B cell (primary cell): Measurements from ENCODE around the gene HSD11B1.

ENCODE experiments used
- EZH2 ChIP-seq: IDR thresholded peaks from 2 replicates; pipeline ENCODE4 v1.6.1; 2012; ENCODE audit warnings: borderline replicate concordance, low read depth, mild to moderate bottlenecking, moderate library complexity, low read length; ENCODE audit not compliant: insufficient read depth, poor library complexity, severe bottlenecking
- TF ChIP-seq, protein P1 (sequence below): fragments of 200-600 bp; IDR thresholded peaks from one replicate; pipeline ENCODE4 v1.8.0; 2022; ENCODE audit warnings: antibody characterized with exemption, mild to moderate bottlenecking

DNA sequence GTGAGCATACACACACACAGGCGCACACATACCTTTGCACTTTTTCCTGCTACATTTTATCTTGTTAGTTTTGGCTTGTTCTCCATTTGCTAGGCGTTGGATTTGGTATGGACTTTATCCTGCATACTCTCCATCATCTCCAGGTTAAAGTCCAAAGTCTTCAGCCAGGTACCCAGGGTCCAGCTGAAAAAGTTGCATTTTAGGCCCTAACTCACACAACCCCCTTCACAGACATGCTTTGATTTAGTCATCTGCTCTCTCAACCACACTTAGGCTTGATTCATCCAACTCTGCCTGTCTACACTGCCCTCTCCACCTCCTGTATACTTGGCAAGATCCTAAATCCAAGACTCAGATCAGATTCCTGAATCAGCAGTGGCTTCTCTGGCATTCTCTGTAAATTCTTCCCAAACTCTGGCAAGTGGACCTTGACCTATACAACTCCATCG is 41.7 kb upstream of the HSD11B1 start:
- TF ChIP-seq, protein P1, sequence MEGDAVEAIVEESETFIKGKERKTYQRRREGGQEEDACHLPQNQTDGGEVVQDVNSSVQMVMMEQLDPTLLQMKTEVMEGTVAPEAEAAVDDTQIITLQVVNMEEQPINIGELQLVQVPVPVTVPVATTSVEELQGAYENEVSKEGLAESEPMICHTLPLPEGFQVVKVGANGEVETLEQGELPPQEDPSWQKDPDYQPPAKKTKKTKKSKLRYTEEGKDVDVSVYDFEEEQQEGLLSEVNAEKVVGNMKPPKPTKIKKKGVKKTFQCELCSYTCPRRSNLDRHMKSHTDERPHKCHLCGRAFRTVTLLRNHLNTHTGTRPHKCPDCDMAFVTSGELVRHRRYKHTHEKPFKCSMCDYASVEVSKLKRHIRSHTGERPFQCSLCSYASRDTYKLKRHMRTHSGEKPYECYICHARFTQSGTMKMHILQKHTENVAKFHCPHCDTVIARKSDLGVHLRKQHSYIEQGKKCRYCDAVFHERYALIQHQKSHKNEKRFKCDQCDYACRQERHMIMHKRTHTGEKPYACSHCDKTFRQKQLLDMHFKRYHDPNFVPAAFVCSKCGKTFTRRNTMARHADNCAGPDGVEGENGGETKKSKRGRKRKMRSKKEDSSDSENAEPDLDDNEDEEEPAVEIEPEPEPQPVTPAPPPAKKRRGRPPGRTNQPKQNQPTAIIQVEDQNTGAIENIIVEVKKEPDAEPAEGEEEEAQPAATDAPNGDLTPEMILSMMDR = no peak
- no peak for TF ChIP-seq EZH2
